HL-60 (cell line): ENCODE results near the gene PTPRT.

Source experiments
- CTCF ChIP-seq: IDR thresholded peaks from one replicate; pipeline ENCODE4 v1.5.1; 2011; ENCODE audit warnings: low read length, control low read depth, inconsistent platforms; ENCODE audit not compliant: insufficient read depth
- GABPA ChIP-seq: IDR thresholded peaks from 2 replicates; pipeline ENCODE4 v1.6.1; 2012; ENCODE audit warnings: low read depth
- POLR2AphosphoS5 ChIP-seq: IDR thresholded peaks from 2 replicates; pipeline ENCODE4 v1.6.1; 2012; ENCODE audit warnings: low read depth
- REST ChIP-seq: IDR thresholded peaks from 2 replicates; pipeline ENCODE4 v1.6.1; 2012; ENCODE audit warnings: low read depth; ENCODE audit not compliant: insufficient replicate concordance

GRCh38 chr20:42366626-42367025 lies 823.1 kb downstream of the PTPRT start:
- no peak for TF ChIP-seq CTCF
- TF ChIP-seq REST = no peak
- no peak for TF ChIP-seq POLR2AphosphoS5
- TF ChIP-seq GABPA = no peak
